Measurements from ENCODE around the gene HIP1R.

Gene HIP1R

DNA sequence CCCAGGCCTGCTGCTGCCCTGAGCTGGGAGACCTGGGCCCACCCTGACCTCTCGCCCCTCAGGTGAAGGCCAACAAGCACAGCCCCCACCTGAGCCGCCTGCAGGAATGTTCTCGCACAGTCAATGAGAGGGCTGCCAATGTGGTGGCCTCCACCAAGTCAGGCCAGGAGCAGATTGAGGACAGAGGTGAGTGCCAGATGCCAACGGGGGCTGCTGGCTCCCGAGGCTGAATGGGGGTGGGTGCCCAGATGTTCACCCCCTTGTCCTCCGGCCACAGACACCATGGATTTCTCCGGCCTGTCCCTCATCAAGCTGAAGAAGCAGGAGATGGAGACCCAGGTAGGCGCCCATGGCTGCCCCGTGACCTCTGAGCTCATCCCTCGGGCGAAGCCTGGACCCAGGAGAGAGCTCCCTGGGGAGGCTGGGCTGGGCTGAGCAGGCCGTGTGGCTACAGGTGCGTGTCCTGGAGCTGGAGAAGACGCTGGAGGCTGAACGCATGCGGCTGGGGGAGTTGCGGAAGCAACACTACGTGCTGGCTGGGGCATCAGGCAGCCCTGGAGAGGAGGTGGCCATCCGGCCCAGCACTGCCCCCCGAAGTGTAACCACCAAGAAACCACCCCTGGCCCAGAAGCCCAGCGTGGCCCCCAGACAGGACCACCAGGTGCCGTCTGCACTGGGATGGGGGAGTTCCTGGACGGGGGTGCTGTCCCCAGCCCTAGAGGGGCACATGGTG, 25.8 kb downstream of the HIP1R start:
- no peak for DNase-seq (ENCODE audit: low spot score)

DNA sequence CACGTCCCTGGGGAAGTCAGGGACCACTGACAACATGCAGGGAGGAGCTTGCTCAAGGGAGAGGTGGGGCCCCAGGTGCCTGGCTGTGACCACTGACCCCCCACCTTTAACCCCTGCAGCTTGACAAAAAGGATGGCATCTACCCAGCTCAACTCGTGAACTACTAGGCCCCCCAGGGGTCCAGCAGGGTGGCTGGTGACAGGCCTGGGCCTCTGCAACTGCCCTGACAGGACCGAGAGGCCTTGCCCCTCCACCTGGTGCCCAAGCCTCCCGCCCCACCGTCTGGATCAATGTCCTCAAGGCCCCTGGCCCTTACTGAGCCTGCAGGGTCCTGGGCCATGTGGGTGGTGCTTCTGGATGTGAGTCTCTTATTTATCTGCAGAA, 26.3 kb downstream of the HIP1R start:
- DNase-seq (ENCODE audit: low spot score) = no peak

DNA sequence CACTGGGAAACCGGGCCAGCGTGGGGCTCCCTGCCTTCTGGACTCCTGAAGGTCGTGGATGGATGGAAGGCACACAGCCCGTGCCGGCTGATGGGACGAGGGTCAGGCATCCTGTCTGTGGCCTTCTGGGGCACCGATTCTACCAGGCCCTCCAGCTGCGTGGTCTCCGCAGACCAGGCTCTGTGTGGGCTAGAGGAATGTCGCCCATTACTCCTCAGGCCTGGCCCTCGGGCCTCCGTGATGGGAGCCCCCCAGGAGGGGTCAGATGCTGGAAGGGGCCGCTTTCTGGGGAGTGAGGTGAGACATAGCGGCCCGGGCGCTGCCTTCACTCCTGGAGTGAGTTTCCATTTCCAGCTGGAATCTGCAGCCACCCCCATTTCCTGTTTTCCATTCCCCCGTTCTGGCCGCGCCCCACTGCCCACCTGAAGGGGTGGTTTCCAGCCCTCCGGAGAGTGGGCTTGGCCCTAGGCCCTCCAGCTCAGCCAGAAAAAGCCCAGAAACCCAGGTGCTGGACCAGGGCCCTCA, 26.9 kb downstream of the HIP1R start:
- DNase-seq (ENCODE audit: low spot score) = no peak

DNA sequence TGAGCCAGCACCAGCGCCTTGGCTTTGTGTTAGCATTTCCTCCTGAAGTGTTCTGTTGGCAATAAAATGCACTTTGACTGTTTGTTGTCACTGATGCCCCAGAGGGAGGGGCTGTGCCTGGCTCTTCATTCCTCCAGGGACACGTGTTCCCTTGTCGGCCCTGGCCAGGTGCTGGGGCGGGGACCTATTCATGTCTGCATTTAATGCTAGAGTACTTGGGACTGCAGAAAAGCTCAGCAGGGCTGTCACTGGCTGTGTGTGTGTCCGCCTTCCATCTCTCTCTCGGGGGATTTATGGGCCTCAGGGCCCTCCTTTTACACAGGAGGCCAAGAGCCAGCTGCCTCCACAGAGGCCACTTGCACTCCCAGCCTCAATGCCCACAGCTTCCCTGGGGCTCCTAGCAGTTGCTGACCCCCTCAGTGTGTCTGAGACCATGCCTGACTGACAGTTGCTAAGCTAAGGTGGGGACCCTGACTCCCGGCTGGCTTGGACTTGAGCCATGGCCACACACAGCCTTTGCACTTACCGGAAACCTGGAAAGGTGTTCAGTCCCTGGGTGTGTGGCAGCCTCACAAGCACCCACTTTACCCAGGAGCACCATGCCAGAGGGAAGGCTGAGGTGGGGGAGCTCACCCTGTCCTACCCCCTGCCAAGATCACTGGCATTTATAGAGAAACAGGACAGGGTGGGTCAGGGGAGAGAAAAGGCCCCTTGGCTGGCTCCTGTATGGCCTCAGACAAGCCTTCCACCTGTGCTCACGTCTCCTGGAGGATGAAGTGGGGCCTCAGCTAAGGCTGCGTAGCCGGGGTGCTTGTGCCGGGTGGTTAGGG, 27.8 kb downstream of the HIP1R start:
- no peak for DNase-seq (ENCODE audit: low spot score)

DNA sequence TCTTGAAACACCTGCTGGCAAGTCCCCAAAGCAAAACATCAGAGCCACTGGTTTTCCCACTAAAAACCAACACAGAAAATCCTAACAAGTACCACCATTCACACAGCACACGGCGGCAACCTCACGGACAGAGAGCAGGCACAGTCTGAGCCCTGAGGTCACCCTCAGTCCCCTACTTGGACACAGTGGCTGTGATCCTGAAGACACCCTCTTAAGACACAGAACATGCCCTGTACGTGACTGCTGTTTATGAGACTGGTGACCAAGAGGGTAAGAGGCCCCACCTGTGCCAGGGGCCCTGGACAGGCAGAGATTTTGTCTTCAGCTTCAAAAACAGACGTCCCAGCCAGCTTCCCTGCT, 29.6 kb downstream of the HIP1R start:
- no peak for DNase-seq (ENCODE audit: low spot score)

DNA sequence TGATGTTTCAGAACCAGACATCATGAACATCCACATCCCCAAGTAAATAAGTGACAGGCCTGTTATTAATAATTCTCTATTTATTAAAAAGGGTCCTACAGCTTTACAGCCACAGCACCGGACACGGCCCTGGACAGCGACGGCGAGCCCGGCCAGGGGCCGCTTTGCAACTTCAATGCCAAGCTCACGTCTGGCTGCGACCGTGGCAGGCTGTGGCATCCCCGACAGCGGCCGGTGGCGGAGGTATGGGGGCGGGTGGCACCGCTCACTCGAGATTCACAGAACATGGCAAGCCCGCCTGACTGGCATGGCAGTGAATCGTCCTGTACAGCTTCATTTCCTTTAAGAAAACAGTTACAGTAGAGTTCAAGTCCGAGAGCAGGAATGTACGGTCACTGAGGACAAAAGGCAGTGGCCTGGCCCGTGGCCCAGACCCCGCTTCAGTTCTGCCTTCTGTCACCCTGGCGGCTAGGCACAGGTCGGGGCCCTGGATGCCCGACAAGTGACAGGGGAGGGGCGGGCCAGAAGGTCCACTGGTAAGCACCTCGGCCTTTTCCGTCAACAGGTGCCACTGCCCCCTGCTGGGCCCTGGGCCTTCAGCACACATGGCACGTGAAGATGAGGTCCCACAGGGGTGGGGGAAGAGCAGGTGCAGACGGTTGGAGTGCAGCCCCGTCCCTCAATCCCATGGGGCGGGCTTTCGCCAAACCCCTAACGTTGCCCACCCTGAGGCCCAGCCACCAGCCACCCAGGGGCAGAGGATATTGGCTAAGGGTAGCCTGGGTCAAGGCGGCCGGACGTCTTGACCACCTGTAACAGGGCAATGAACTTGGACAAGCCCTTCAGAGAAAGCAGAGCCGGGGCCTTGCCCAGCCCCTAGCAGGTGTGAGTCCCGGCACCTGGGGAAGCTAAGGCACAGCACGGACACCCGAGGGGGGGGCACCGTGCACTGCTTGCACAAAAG, 30.3 kb downstream of the HIP1R start:
- no peak for DNase-seq (ENCODE audit: low spot score)

DNA sequence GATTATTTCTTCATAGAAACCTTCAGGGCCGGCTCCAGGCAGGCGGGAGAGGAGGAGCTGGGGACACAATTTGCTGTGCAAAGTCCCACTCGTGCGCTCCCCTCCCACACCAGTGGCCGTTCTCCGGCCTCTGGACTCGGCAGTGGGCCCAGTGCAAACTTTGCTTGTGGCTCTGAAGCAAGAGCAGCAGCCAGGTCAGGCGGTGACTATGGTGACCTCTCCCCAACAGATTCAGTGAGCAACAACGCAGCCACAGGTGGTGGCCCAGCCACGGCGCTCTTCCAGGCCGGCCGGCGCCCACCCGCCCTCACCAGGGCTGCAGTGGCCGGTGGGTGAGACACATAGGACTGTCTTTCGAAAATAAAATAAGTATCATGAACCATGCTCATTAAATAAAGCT, 31.1 kb downstream of the HIP1R start:
- DNase-seq (ENCODE audit: low spot score) = no peak

DNA sequence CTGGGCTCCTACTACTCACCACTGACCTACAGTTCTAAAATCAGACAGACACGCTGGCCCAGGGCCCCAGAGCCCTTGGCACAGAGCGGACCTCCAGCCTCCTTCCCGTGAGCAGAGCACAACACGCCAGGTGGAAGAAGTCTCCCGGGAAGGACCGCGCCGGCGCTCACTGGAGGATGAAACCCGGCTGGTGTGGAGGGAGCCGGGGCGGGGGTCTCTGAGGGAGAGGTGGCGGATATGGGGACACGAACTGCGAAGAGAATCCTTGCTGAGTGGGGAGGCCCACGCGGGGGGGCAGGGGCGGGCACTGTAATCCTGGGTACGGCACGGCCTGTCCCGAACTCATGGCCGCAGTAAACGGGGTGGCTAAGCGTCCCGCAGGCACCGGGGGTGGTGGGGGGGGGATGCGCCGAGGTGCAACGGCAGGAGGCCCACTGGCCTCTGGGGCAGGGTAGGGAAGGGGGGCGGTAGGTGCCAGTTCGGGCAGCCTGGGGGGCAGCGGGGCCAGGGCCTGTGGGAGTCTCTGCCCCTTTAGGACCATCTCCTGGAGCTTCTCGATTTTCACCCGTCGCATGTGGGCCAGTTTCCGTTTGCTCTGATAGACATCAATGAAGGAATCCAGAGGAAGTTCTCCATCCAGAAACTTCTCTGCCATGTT, 31.8 kb downstream of the HIP1R start:
- DNase-seq (ENCODE audit: low spot score) = no peak

DNA sequence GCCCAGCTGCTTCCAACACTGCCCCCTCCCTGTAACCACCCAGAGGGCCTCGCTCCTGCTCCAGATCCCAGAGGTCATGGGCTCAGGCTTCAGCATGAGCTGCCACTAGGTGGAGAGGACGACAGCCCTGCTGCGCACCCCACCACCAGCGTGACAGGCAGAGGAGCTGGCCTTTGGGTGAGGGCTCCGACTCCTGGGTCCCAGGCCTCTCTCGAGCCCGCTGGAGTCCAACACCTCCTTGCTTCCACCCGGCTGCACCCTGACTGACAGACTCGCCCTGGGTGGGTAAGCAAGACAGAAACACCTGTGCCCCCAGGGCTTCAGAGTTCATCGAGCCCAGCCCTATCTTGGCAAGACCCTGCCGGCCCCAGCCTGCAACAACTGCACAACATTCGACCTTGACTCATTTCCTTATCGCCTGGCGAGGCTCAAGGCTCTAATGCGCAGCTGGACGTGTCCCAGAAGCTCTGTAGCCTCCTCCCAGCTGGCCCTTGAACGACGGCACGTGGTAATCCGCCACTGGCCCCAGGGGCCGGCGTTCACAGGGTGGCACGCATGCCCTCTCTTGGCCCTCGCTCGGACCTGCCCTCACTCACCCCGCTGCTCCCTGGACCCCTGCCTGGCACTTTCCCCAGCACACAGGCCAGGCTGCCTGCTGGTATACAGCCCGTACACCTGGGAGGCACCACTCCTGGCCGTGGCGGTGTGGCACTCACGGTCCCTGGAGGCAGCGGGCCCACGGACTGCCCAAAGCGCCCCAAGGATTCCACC, 32.6 kb downstream of the HIP1R start:
- peak; percentile 37 for DNase-seq (ENCODE audit: low spot score)

DNA sequence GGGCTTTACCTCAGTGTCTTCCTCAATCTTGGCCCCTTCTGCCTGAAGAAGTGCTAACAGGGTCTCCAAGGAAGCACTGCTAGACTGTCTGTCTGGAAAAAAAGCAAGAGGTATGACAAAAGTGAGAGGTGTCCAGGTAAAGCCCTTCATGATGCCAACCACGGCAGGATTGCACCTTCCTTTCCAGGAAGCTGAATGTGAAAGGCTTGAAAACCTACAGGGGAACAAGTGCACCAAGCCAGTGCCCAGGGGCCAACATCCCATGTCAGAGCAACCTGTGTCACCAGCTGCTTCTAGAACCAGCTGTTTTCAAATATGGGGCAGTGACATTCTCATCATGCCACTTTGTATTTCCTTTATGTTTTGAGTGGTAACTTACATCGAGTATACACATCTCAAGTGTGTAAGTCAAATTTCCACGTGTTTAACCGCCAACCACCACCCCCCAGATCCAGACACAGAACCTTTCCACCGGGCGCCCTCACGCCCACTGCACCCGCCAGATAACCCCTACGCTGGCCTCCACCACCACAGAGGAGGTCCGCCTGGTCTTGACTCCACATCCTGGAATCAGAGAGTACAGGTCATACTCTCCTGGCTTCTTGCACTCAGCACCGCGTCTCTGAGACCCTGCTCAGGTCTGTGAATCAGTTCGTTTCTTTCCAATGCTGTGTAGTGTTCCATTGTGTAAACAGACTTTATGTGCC, 33.4 kb downstream of the HIP1R start:
- DNase-seq (ENCODE audit: low spot score) = no peak

DNA sequence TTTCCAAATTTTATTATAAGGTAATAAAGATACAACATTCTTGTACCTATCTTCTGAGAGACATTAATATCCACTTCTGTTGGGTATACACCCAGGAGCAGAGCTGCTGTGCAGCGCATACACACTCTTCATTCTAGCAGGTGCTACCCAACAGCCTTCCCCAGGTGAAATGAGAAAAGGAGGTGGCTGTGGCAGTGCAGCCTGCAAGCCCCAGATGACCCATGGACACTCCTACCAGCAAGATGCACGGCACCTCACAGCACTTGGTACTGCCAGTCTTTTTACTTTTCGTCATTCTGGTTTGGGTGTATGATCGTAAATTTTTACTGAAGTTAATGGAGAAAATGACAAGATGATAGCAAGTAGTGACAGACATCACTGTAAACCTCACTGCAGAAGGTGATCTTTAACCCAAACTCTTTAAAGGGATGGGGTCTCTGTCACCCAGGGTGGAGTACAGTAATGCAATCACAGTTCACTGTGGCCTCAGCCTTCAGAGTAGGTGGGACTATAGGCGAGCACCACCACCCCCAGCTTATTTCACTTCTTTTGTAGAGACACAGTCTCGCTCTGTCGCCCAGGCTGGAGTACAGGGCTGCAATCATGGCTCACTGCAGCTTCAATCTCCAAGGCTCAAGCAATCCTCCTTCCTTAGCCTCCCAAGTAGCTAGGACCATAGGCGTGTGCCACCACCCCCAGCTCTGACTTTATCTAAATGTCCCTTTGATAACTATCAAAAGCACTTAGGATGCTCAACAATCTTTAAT, 34.1 kb downstream of the HIP1R start:
- DNase-seq (ENCODE audit: low spot score) = no peak

DNA sequence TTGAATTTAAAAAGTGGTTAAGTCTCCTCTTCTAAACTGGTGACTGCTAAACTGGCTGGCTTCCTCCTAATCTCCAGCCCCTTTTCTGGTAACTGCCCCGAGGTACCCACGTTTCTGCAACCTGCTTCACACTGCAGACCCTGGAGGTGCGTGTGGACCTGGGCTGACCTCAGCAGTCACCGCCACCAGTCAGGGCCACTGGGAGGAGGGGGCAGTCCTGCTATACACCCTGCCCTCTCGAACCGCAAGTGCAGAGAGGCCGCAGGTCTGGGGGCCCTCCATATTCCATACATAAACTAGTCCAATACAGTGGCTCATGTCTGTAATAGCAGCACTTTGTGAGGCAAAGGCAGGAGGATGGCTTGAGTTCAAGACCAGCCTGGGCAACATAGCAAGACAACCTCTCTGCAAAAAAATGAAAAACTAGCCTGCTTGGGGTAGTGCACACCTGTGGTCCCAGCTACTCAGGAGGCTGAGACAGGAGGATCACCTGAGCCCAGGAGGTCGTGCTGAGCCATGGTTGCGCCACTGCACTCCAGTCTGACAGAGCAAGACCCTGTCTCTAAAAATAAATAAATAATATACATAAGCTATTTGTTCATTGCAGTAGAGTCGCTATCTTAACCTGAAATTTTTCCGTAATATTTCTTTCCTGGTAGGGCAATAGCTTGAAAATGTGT, 35.0 kb downstream of the HIP1R start:
- no peak for DNase-seq (ENCODE audit: low spot score)

DNA sequence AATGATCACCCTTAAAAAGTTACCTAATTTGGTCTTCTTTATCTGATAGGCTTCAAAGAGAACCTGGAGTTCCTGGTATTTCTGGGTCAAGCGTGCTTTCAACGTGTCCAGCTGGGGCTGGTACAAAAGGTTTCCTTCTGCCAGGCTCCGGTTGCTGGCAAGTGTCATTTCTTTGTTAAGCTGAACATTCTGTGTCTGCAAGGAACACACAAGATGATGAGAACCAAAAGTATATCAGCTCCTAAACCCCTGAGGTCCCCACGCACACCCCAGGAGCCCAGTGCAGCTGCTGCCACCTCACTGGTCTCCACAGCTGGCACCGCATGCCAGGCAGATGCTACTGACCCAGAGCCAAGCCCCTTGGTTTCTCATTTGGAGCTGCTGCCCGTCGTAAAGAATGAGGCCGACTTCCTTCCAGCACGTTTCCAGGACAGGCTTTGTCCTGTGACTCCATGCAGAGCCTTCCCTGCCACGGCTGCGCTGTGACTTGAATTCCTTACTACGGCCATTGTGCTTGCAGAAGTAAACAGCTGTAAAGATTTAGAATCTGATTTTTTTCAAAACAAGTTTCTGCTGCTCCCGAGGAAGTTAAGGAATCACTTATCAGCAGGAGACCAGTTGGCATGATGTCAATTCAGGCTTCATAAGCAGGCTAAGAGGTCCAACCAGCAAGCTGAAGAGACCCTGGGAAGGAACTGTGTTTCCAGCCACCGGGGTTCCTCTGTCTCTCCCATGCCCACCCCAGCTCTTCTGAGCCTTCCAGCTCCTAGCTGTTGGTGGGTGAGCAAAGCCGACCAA, 35.8 kb downstream of the HIP1R start:
- DNase-seq (ENCODE audit: low spot score) = no peak

DNA sequence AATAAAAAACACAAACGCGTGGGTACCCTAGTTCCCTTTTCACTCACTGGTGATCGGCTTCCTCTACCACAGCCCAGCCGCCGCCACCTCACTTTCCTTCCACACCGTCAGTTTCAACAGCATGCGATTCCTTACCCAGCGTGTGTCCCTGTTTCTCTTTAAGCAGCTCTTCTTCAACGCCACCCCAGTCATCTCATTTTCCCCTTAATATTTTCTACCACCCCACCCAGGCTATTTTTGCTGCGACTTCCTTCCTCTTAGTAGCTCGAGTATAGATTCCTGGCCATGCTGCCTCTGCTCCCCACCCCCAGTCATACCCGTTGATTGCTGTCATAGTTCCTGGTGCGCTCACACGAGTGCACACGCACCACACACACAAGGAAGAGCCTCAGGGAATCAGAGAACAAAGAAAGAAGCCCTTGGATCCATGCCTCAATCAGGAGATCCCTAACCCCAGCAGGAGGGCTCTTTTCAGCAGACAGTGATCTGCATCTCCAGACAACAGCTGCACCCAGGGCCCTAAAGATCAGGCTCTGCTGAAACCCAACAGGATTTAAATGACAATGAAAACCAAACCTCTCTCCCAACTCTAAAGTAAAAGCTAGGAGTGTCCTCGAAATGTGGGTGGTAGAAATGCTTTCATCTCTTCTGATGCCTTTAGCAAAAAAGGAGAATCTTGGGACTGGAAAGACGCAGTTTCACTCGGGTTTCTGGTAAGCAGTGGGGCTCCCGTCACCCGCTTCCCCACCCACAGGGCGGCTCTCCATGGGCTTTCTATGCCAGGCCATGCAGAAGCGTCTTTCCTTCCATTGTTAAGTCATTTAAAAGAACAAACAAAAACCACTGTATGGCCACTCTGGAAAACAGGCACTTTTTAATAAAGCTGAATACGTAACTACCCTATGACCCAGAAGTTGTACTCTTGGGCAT, 36.9 kb downstream of the HIP1R start:
- no peak for DNase-seq (ENCODE audit: low spot score)

DNA sequence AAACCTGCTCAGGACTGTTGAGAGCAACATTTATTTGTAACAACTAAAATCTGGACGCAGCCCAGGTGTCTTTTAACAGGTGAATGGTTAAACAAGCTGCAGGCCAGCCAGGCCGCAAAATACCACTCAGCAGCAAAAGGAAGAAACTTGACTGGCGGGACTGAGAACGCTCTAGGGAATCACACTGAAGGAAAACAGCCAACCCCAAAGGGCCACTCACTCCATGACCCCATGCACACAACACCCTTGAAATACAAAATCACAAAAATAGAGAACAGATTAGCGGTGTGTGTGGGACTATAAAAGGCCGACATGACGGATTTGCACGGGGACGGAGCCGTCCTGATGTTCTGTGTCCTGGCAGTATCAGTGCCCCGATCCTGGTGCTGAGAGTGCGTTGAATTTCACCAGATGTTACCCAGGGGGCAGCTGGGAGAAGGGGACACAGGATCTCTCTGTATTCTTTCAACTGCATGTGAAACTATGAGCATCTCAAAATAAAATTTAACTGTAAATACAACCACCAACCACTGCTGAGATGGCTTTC, 37.6 kb downstream of the HIP1R start:
- DNase-seq (ENCODE audit: low spot score) = no peak

DNA sequence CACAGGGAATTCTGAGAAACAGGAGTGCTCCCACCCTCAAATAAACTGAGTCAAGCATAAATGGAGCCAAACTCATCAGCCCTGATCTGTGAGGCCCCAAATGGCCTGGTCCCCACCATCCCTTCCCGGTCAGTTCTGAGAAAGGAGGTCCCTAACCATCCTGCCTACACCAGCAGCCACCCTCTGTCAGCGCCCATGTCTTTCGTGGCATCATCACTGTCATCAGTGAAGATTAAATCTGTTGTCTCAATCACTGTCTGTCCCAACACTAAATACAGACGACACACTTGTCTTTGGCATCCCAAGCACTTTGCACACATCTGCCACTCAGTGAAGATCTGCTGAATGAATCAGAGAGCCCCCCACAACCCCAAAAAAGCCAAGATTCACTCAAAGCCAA, 38.3 kb downstream of the HIP1R start:
- DNase-seq (ENCODE audit: low spot score) = no peak

DNA sequence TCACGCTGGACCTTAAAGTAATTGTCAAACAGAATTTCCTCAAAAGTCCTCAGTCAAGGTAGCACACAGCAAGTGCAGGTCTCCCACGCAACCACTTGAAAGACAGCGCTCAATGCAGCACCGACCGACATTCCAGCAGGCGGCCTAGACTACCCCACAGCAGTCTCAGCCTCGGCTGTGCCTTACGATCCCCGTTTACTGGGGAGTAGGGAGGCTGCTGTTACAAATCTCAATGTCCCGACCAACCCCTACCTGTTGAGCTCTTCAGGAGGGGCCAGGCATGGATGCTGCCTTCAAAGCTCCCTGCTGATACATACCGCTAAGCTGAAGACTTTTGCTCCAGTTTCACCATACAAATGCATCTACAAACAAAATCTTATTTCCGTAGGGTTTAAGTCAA, 38.8 kb downstream of the HIP1R start:
- no peak for DNase-seq (ENCODE audit: low spot score)

Measured in RKO (cell line).